HepG2 (cell line): Measurements from ENCODE around the gene SLC34A3.

ENCODE experiments used
- CTCF ChIP-seq: sonication (generic); formaldehyde crosslinking; IDR thresholded peaks from 2 replicates; pipeline ENCODE4 v1.5.0; 2020; ENCODE audit warnings: mild to moderate bottlenecking, missing genetic modification reagents, moderate library complexity
- ZBTB7A ChIP-seq: sonication (generic); formaldehyde crosslinking; IDR thresholded peaks from 2 replicates; pipeline ENCODE4 v1.8.0; 2022; ENCODE audit warnings: mild to moderate bottlenecking, missing genetic modification reagents

GRCh38 chr9:137278721-137279711, 48.3 kb downstream of the SLC34A3 start:
- TF ChIP-seq ZBTB7A (CRISPR knock-in tag) = no peak
- peak; percentile 14; the same call in 1 of the 2 replicates for TF ChIP-seq CTCF (CRISPR knock-in tag)
